ENCODE data around the gene ITIH1. TPM values are rescaled to one million over a fixed set of nuclear protein-coding genes. Genes with fewer than 3 reads are reported as not detected.

Gene ITIH1
- total RNA-seq, 1 donor from 2014 or later, result not detected

- no peak overlapping the region for H3K4me3 ChIP-seq
- H3K79me2 ChIP-seq (ENCODE audit: low read depth), result no peaks in the 10 kb centered on the region
- no peak overlapping the region for H3K27ac ChIP-seq
- peak overlapping the region; percentile 45 for H3K4me2 ChIP-seq
- Mint-ChIP-seq H3K9me3 (no peaks in the 10 kb centered on the region), H3K27ac (peak overlapping the region; percentile 62), H3K36me3 (peaks cover 9% of the 10 kb centered on the region), H3K4me3 (no peak overlapping the region), H3K4me1 (peaks cover 47% of the 10 kb centered on the region), H3K27me3 (ENCODE audit: insufficient read depth, low read depth) (peaks cover 9% of the 10 kb centered on the region)
- no peak overlapping the region for H3K9ac ChIP-seq
- peaks cover 30% of the 10 kb centered on the region for H3K4me1 ChIP-seq
- no peak overlapping the region for H2AFZ ChIP-seq (replicated peaks)
- no peaks in the 10 kb centered on the region for H3K9me3 ChIP-seq (ENCODE audit: low read depth)
- peak; percentile 27 for DNase-seq (ENCODE audit: low spot score)
- H3K36me3 ChIP-seq, result no peaks in the 10 kb centered on the region
- no peaks in the 10 kb centered on the region for H4K20me1 ChIP-seq (ENCODE audit: low read depth)
- H3F3A ChIP-seq (ENCODE audit: low read depth), result peaks cover 10% of the 10 kb centered on the region
- H3K27me3 ChIP-seq, result no peaks in the 10 kb centered on the region
- TF ChIP-seq CTCF (IDR thresholded peaks at IDR 0.05) (no peak), EZH2 (IDR thresholded peaks at IDR 0.05) (no peak), EZH2phosphoT487 (IDR thresholded peaks at IDR 0.05) (no peak)
These were observed 61.8 kb downstream of the ITIH1 start for GRCh38 chr3:52839268-52839575.

- Mint-ChIP-seq H3K9me3 (no peaks in the 10 kb centered on the region), H3K27me3 (ENCODE audit: insufficient read depth, low read depth) (peaks cover 9% of the 10 kb centered on the region), H3K4me1 (peaks cover 39% of the 10 kb centered on the region), H3K36me3 (peaks cover 9% of the 10 kb centered on the region), H3K27ac (peak overlapping the region; percentile 52), H3K4me3 (no peak overlapping the region)
- Histone ChIP-seq H3K4me1 (peaks cover 22% of the 10 kb centered on the region), H3K9me3 (ENCODE audit: low read depth) (no peaks in the 10 kb centered on the region), H3K27ac (no peak overlapping the region), H3K4me3 (no peak overlapping the region), H3K4me2 (no peak overlapping the region), H3F3A (ENCODE audit: low read depth) (peaks cover 5% of the 10 kb centered on the region), H4K20me1 (ENCODE audit: low read depth) (no peaks in the 10 kb centered on the region), H3K79me2 (ENCODE audit: low read depth) (no peaks in the 10 kb centered on the region), H3K27me3 (no peaks in the 10 kb centered on the region), H2AFZ (replicated peaks) (no peak overlapping the region), H3K9ac (no peak overlapping the region), H3K36me3 (no peaks in the 10 kb centered on the region)
- no peak for TF ChIP-seq EZH2phosphoT487 (IDR thresholded peaks at IDR 0.05)
- no peak for TF ChIP-seq CTCF (IDR thresholded peaks at IDR 0.05)
- no peak for TF ChIP-seq EZH2 (IDR thresholded peaks at IDR 0.05)
- DNase-seq (ENCODE audit: low spot score), result no peak
These were observed 62.6 kb downstream of the ITIH1 start for GRCh38 chr3:52839892-52840545.

GRCh38 chr3:52841211-52841980, 64.0 kb downstream of the ITIH1 start:
- H2AFZ ChIP-seq (replicated peaks), result no peak overlapping the region
- H3K36me3 Mint-ChIP-seq, result peaks cover 9% of the 10 kb centered on the region
- no peaks in the 10 kb centered on the region for H4K20me1 ChIP-seq (ENCODE audit: low read depth)
- peaks cover 33% of the 10 kb centered on the region for H3K4me1 Mint-ChIP-seq
- H3K9me3 ChIP-seq (ENCODE audit: low read depth), result no peaks in the 10 kb centered on the region
- no peak overlapping the region for H3K4me2 ChIP-seq
- H3K9ac ChIP-seq, result no peak overlapping the region
- H3K4me3 Mint-ChIP-seq, result no peak overlapping the region
- H3K4me1 ChIP-seq, result peaks cover 13% of the 10 kb centered on the region
- no peaks in the 10 kb centered on the region for H3K27me3 ChIP-seq
- no peak overlapping the region for H3K27ac ChIP-seq
- no peaks in the 10 kb centered on the region for H3K36me3 ChIP-seq
- H3K9me3 Mint-ChIP-seq, result no peaks in the 10 kb centered on the region
- H3K4me3 ChIP-seq, result no peak overlapping the region
- peaks cover 9% of the 10 kb centered on the region for H3K27me3 Mint-ChIP-seq (ENCODE audit: insufficient read depth, low read depth)
- DNase-seq (ENCODE audit: low spot score), result no peak
- H3K79me2 ChIP-seq (ENCODE audit: low read depth), result no peaks in the 10 kb centered on the region
- TF ChIP-seq EZH2phosphoT487 (IDR thresholded peaks at IDR 0.05) (no peak), CTCF (IDR thresholded peaks at IDR 0.05) (no peak), EZH2 (IDR thresholded peaks at IDR 0.05) (no peak)
- no peaks in the 10 kb centered on the region for H3F3A ChIP-seq (ENCODE audit: low read depth)
- peak overlapping the region; percentile 57 for H3K27ac Mint-ChIP-seq

Small RNA genes within 50 kb of the gene (small RNA-seq; reads per million reads assigned to genes)
- gene AC006254.2 (not detected), gene MUSTN1 (not detected)

Other genes with a start within 250 kb of the ITIH1 start
- 210 and 364 TPM in 2 replicates for gene NT5DC2, start 243.7 kb upstream of the ITIH1 start, total RNA-seq (ENCODE audit: low replicate concordance)
- 2.0 and 2.4 TPM in 2 replicates for gene UQCC5, start 241.0 kb upstream of the ITIH1 start, total RNA-seq (ENCODE audit: low replicate concordance)
- gene PBRM1, start 91.7 kb upstream of the ITIH1 start, total RNA-seq (ENCODE audit: low replicate concordance), result 88.6 and 116 TPM in 2 replicates
- 113 and 169 TPM in 2 replicates for gene GNL3, start 91.6 kb upstream of the ITIH1 start, total RNA-seq (ENCODE audit: low replicate concordance)
- gene GLT8D1, start 71.8 kb upstream of the ITIH1 start, total RNA-seq (ENCODE audit: low replicate concordance), result 76.3 and 88.0 TPM in 2 replicates
- 142 and 162 TPM in 2 replicates for gene SPCS1, start 71.5 kb upstream of the ITIH1 start, total RNA-seq (ENCODE audit: low replicate concordance)
- gene NEK4, start 6.7 kb upstream of the ITIH1 start, total RNA-seq (ENCODE audit: low replicate concordance), result 41.8 and 42.0 TPM in 2 replicates
- not detected in 2 replicates for gene ITIH3, start 17.2 kb downstream of the ITIH1 start, total RNA-seq (ENCODE audit: low replicate concordance)
- 1.1 and 2.4 TPM in 2 replicates for gene ITIH4, start 53.1 kb downstream of the ITIH1 start, total RNA-seq (ENCODE audit: low replicate concordance)
- gene MUSTN1, start 57.4 kb downstream of the ITIH1 start, total RNA-seq (ENCODE audit: low replicate concordance), result 2.0 and 10.8 TPM in 2 replicates
- 10.2 and 17.3 TPM in 2 replicates for gene STIMATE, start 119.9 kb downstream of the ITIH1 start, total RNA-seq (ENCODE audit: low replicate concordance)

Data from neural progenitor cell (in vitro differentiated cells).